NCI-H82 treated with DMSO at 0.1 percent for 48 hours (cell line): ENCODE measurements around the gene TMEM165.

Experiments used
- DNase-seq: peaks from one replicate; lab custom pipeline; 2025; ENCODE audit not compliant: unreplicated experiment; lab: John Stamatoyannopoulos, UW

TMEM165 gene

GRCh38 chr4:55447831-55448230, 52.1 kb downstream of the TMEM165 start:
- no peak for DNase-seq

GRCh38 chr4:55450566-55450965, 54.8 kb downstream of the TMEM165 start:
- DNase-seq: no peak

DNA sequence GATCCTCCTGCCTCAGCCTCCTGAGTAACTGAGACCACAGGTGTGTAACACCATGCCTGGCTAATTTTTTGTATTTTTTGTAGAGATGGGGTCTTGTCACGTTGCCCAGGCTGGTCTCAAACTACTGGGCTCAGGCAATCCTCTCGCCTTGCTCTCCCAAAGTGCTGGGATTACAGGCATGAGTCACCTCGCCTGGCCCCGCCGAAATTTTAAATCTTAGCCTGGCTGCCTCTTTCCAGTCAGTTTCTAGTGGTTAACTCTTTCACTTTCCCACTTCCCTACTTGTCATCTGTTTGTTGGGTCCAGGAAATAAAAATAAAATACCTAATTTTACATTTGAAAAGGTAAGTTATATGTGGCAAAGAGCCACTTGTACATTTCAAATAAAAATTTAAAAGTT, 62.4 kb downstream of the TMEM165 start:
- no peak for DNase-seq

GRCh38 chr4:55458611-55459010, 62.9 kb downstream of the TMEM165 start:
- no peak for DNase-seq

- DNase-seq: no peak
Observed at GRCh38 chr4:55466001-55466400, 70.2 kb downstream of the TMEM165 start.

DNA sequence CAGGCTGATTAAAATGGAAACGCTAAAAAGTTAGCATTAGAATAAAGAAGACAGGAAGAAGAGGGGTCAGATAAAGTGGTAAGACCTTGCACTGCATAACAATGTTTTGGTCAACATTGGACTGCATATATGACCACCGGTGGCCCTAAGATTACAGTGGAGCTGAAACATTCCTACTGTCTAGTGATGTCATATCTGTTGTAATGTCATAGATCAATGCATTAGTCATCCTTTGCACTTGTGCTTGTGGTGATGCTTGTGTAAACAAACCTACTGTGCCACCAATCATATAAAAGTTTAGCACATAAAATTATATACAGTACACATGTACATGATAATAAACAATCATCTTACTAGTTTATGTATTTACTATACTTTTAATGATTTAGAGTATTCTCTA, 73.0 kb downstream of the TMEM165 start:
- no peak for DNase-seq

DNA sequence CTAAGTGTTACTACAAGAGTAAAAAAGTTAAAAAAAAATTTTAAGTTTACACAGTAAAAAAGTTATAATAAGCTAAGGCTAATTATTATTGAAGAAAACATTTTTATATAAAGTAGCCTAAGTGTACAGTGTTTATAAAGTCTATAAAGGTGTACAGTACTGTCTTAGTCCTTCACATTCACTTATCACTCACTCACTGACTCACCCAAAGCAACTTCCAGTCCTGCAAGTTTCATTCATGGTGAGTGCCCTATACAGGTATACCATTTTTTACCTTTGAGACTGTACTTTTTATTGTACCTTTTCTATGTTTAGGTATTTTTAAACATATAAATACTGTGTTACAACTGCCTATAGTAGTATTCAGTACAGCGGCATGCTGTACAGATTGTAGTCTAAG, 74.2 kb downstream of the TMEM165 start:
- DNase-seq: no peak
